ENCODE measurements around the gene ABCG1.

The ABCG1 gene

GRCh38 chr21:42193131-42193671 is 25.7 kb upstream of the ABCG1 start:
- no peak for DNase-seq

DNA sequence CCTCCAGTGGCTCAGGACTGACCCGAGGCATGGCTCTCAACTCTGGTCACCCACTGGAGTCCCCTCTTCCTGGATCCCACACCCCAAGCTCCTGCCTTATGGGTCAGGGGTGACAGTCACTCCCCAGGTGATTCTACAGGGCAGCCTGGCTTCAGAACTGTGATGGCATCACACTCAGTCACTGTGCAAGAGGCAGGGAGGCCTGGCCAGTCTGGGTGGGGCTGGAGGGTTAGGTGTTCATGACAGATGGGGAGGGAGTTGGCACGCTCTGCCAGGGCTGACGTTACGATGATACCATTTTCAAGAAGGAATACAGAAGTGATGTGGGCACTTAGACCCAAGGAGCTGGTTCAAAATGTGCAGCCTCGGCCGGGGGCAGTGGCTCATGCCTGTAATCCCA is 25.2 kb upstream of the ABCG1 start:
- DNase-seq = no peak

- DNase-seq = no peak
These were observed 24.1 kb upstream of the ABCG1 start for GRCh38 chr21:42194863-42195262.

DNA sequence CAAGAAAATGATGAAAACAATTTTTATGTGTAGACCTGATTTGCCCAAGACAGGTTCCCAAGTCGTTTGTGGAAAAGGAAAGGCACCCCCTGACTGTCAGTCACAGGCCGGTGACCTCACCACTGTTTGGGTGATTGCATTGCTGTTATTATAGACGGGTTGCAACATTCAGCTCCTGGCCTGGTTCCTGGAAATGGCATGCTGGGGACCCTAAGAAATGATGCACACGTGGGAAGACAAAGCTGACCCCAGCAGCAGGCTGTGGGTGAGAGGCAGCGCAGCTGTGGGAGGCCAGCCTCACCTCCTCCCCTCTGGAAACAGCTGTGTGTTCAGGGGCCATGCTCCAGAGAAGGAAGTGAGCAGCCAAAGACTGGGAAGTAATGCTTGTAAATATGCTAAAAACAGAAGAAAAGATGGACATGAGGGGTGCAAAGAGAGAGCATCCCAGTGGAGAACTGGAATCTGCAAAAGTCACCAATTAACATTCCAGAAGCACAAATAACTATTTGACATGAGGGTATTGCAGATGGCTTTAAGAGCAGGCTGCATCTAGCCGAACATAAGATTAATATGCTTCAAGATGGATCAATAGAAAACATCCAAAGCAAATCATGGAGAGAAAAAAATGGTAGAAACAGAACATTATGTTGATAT is 23.4 kb upstream of the ABCG1 start:
- no peak for DNase-seq

GRCh38 chr21:42198929-42199867 is 19.7 kb upstream of the ABCG1 start:
- DNase-seq = no peak

- no peak for DNase-seq
These were observed 19.0 kb upstream of the ABCG1 start for GRCh38 chr21:42199868-42200463.

DNA sequence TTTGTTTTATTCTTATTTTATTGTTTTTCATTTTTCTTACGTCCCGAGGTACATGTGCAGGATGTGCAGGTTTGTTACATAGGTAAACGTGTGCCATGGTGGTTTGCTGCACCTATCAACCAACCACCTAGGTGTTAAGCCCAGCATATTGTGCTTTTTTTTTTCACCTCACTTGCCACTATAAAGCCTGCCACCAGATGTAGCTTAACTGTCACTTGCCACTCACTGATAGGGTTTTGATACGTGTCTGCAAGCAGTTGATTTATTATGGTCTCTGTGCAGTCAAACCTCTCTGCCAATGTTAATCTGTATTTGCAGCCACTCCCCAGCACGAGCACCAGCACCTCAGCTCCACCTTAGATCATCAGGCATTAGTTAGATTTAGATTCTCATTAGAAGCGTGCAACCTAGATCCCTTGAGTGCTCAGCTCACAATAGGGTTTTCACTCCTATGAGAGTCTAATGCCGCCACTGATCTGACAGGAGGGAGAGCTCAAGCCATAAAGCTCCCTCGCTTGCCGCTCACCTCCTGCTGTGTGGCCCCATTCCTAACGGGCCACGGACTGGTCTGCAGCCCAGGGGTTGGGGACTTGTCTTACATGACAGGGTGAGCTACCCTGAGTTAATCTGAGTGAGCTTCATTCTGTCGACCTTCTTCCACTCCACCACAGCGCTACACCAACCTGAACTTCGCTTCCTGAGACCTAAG is 17.9 kb upstream of the ABCG1 start:
- no peak for DNase-seq

GRCh38 chr21:42201615-42202161 is 17.3 kb upstream of the ABCG1 start:
- no peak for DNase-seq

- no peak for DNase-seq
These were observed 16.6 kb upstream of the ABCG1 start for GRCh38 chr21:42202321-42202720.

DNA sequence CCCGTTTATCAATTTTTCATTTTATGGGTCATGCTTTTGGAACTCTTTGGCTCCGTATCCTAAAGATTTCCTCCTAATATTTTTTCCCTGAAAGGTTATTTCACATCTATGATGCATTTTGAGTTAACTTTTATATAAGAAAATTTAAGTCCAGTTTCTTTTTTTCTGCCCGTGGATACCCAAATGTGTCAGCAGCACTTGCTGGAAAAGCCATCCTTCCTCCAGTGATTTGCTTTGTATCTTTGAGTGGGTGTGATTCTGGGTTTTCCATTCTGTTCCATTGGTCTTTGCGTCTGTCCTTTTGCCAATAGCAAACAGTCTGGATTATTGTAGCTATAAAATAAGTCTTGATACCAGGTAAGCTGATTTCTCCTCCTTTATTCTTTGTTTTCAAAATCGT is 15.6 kb upstream of the ABCG1 start:
- DNase-seq = no peak

- DNase-seq = no peak
These were observed 15.0 kb upstream of the ABCG1 start for GRCh38 chr21:42203936-42204335.

DNA sequence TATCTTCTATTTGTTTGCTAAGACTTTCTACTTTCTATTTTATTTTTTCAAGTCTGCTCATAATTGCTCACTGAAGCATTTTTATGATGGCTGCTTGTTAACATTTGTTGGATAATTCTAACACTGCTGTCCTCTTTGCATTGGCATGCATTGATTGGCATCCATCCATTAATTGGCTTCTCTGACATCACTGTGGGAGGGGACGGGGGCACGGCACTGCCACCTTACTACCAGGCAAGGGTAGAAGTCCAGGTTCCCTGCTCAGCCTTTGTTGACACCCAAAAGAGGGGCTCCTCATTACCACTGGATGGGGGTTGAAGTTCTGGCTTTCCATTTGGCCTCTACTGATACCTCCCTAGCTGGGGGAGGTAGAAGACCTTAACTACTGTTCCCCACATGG is 11.5 kb upstream of the ABCG1 start:
- no peak for DNase-seq

- DNase-seq = no peak
These were observed 10.9 kb upstream of the ABCG1 start for GRCh38 chr21:42208036-42208435.

DNA sequence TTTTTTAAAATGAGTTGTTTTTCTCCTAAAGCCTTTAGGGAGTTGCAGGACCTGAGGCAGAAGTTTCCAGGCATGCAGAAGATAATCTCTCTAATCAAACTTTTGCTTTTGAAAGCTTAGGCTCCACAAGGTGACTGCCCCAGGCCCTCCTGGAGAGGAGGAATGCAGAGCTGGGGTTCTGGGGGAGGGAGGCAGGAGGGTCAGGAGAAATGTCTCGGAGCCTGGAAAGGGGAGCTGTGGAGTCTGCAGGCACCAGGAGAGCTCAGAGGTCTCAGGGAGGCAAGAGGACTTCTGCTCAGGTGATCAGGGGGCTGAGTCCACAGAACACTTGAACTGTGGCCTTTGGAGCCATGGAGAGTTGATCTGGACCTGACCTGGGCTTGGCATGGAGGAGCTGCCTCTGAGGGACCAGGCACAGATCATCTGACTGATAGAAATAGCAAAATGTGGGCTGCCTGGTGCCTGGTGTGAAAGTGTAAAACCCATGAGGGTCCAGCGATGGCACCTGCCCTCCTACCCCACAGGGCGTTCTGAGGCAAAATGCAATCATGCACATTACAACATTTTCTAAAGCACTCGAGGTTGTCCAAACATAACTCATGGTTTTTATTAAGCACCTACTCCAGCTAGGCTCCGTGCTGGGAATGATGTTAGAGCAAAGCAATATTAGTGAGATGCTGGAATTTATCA is 10.0 kb upstream of the ABCG1 start:
- no peak for DNase-seq

- no peak for DNase-seq
These were observed 9.0 kb upstream of the ABCG1 start for GRCh38 chr21:42209801-42210479.

GRCh38 chr21:42212266-42212665 is 6.7 kb upstream of the ABCG1 start:
- DNase-seq = no peak

DNA sequence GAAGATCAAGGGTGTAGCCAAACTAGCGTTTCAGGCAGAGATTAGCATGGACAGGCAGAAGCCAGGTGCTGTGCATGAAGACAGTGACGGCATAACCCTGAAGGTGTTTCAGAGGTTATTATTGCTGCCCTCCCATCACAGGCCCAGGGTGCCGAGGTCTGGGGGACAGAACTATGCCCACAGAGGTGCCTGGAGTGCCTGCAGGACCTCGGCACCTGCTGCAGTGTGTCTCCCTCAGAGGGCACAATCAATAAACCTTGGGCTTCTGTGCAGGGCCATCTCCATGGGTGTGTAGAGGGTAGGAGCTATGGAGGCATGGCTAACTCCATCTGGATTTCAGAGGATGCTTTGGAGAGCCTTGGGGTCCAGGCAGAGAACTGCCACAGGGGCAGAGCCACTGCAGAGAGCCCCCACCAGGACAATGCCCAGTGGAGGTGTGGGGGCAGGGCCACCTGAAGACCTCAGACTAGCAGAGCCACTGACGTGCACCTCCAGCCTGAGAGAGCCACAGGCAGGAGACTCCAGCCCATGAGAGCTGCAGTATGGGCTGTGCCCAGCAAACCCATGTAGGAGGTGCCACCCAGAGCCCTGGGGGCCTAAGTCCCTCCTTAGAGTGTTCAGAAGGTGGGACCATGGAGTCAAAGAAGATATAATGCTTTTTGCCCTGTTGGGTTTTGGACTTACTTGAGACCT is 5.7 kb upstream of the ABCG1 start:
- DNase-seq = no peak

DNA sequence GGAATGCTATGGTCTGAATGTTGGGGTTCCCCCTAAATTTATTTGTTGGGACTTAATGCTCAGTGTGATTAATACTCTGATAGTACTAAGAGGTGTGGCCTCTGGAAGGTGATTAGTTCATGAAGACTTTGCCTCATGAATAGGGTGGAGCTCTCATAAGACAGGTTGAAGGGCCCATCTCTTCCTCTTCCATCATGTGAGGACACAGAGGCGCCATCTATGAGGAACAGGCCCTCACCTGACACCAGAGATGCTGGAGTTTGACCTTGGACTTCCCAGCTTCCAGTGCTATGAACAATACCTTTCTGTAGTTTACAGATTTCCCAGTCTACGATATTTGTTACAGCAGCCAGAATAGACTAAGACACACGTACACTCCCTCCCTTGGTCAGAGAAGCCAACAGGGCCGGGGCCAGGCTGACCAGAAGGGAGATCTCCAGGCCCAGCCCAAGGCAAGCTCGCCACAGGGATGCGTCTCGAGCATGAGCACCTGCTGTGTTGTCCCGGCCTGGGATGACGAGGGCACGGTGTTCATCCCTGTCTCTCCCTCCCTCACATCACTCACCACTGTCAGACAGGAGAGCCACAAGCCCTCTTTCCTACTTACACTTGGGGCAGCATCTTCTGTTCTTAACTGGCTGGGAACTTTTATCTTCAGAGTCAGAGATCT is 4.7 kb upstream of the ABCG1 start:
- DNase-seq = no peak

DNA sequence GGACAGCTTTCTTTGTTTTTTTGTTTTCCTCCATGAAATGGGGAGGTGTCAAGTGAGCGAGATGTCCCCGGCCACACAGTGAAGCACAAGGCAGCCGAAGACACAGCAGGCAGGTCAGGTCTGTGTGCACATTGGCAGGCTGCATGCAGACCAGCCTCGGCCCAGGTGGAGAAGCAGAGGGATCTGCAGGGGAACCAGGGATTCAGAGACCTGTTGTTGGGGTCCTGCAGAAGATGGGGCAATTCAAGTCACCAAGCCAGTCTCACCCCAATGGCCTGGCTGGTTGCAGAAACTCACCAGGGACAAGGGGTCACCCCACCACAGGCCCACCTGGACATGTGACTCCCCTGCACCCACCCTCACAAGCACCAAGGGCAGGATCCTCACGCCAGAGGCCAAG is 4.0 kb upstream of the ABCG1 start:
- no peak for DNase-seq
